Measurements from ENCODE around the gene NPAP1. TPM values are rescaled to one million over a fixed set of nuclear protein-coding genes. Genes with fewer than 3 reads are reported as not detected.
"Not testable (repeated sequence)": the region's sequence is repeated elsewhere in the genome, so short reads cannot be mapped to it uniquely, and the experiment has no call there.

Gene NPAP1
- total RNA-seq: not detected

- Histone ChIP-seq H3K4me1 (no peaks in the 10 kb centered on the region), H3K27ac (no peak within 1 kb of the TSS), H3K4me3 (no peak within 1 kb of the TSS), H3K36me3 (no peaks in the 10 kb centered on the region), H3K9me3 (no peaks in the 10 kb centered on the region), H3K27me3 (no peaks in the 10 kb centered on the region)
- intact Hi-C loops (cut with DNase I): no loop called here
- no peak for DNase-seq (ENCODE audit: low spot score in 2 of 2)
- TF ChIP-seq CTCF (IDR thresholded peaks at IDR 0.05): no peak
Observed at GRCh38 chr15:24675332-24676144, at the start of gene NPAP1. Gene NPAP1, plus strand, starts transcription at chr15:24675775. Its CDS starts 93 bp downstream, at chr15:24675868.

- H3K9me3 ChIP-seq: no peaks in the 10 kb centered on the region
- DNase-seq (ENCODE audit: low spot score in 2 of 2): no peak
- intact Hi-C loops (cut with DNase I): no loop called here
- H3K36me3 ChIP-seq: no peaks in the 10 kb centered on the region
- no peaks in the 10 kb centered on the region for H3K4me1 ChIP-seq
- no peak overlapping the region for H3K27ac ChIP-seq
- H3K27me3 ChIP-seq: no peaks in the 10 kb centered on the region
- no peak for TF ChIP-seq CTCF (IDR thresholded peaks at IDR 0.05)
- H3K4me3 ChIP-seq: no peak overlapping the region
Observed at GRCh38 chr15:24627443-24627842, 48.1 kb upstream of the NPAP1 start.

- Histone ChIP-seq H3K4me3 (no peak overlapping the region), H3K4me1 (no peaks in the 10 kb centered on the region), H3K27me3 (no peaks in the 10 kb centered on the region), H3K9me3 (peaks cover 5 to 7% of the 10 kb centered on the region in 2 donors), H3K36me3 (no peaks in the 10 kb centered on the region), H3K27ac (no peak overlapping the region)
- no peak for TF ChIP-seq CTCF (IDR thresholded peaks at IDR 0.05)
- no peak for DNase-seq (ENCODE audit: low spot score in 2 of 2)
- intact Hi-C loops (cut with DNase I): no loop called here
Observed at GRCh38 chr15:24633082-24633481, 42.5 kb upstream of the NPAP1 start.

- H3K27ac ChIP-seq; H3K4me3 ChIP-seq; H3K9me3 ChIP-seq; H3K36me3 ChIP-seq; H3K4me1 ChIP-seq; H3K27me3 ChIP-seq; intact Hi-C loops (cut with DNase I); DNase-seq (ENCODE audit: low spot score in 2 of 2): not testable (repeated sequence)
Observed at GRCh38 chr15:24639412-24639811, 36.2 kb upstream of the NPAP1 start.

GRCh38 chr15:24645627-24646026, 29.9 kb upstream of the NPAP1 start:
- no peak for DNase-seq (ENCODE audit: low spot score in 2 of 2)
- no peak overlapping the region for H3K4me3 ChIP-seq
- intact Hi-C loops (cut with DNase I): no loop called here
- H3K27ac ChIP-seq: no peak overlapping the region
- no peaks in the 10 kb centered on the region for H3K4me1 ChIP-seq
- no peaks in the 10 kb centered on the region for H3K9me3 ChIP-seq
- H3K27me3 ChIP-seq: no peaks in the 10 kb centered on the region
- no peaks in the 10 kb centered on the region for H3K36me3 ChIP-seq
- no peak for TF ChIP-seq CTCF (IDR thresholded peaks at IDR 0.05)

GRCh38 chr15:24659622-24660021, 16.0 kb upstream of the NPAP1 start:
- H3K36me3 ChIP-seq: no peaks in the 10 kb centered on the region
- no peaks in the 10 kb centered on the region for H3K27me3 ChIP-seq
- H3K9me3 ChIP-seq: no peaks in the 10 kb centered on the region
- no peak for DNase-seq (ENCODE audit: low spot score in 2 of 2)
- H3K4me1 ChIP-seq: no peaks in the 10 kb centered on the region
- intact Hi-C loops (cut with DNase I): no loop called here
- TF ChIP-seq CTCF (IDR thresholded peaks at IDR 0.05): no peak
- no peak overlapping the region for H3K4me3 ChIP-seq
- H3K27ac ChIP-seq: no peak overlapping the region
